HG03575 (cell line): ENCODE data around the gene TOM1.
"Not testable (repeated sequence)": the region's sequence is repeated elsewhere in the genome, so short reads cannot be mapped to it uniquely, and the experiment has no call there.

Experiments
- ATAC-seq: cut with Tn5 transposase; IDR thresholded peaks from one replicate; pipeline ENCODE4 v1.9.1; 2021; ENCODE audit not compliant: unreplicated experiment, insufficient number of reproducible peaks, low FRiP score; ENCODE audit errors: extremely low read depth

Gene TOM1

DNA sequence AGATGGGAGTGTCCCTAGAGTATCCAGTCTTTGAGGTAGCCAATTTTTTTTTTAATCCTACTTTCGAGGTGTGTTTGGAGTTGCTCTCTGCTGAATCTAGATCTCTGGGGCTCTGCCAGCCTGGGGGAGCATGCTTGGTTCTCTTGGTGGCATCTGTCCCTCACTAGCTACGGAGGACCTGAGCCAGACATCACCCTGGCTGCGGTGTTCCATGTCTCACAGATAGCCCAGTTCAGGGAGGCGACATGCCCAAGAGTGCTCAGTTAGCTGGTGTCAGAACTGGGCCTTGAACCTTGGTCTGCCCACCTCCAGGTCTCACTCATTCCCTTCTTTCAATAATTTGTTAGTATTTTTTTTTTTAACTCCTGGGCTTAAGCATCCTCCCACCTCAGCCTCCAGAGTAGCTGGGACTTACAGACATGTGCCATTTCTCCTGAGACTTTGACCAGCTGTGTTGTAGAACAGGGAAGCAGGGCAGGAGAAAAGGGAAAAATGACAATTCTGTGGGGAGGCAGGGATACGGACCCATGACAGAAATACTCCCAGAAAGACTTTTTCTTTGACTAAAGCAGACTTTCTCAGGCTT is 81.8 kb downstream of the TOM1 start:
- no peak for ATAC-seq

DNA sequence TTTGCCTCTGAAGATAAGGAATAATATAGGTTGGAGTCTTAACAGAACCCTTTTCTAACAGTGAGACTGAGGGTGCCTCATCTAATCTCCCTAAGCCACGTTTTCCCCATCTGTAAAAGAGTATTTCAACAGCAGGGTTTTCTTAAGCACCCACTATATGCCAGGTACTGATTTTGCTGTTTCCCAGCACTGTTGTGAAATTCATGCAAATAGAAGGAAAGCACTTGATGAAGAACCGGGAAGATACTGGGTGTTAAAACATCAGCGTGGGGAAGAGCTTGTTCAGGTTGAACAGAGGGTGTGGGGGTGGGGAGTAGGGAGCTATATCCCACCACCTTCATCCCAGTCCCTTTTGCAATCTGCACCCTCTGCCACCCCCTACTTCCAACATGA is 84.0 kb downstream of the TOM1 start:
- no peak for ATAC-seq

DNA sequence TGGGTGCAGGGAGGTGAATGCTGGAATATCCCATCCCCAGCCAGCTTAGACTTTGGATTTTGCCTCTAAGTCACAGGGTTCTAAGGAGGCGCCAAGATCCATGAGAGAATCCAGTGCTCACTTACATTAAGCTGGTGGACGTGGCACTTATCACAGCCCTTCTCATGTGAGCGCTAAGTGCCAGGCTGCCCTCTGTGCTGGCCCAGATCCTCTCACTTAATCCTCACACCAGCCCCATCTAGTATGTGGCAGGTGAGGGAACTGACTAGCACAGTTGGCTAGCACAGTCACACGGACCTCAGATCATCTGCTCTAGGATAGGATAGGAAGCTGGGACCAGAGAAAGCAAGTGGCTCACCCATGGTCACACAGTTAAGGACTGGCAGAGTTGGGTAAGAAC is 84.8 kb downstream of the TOM1 start:
- ATAC-seq: no peak

DNA sequence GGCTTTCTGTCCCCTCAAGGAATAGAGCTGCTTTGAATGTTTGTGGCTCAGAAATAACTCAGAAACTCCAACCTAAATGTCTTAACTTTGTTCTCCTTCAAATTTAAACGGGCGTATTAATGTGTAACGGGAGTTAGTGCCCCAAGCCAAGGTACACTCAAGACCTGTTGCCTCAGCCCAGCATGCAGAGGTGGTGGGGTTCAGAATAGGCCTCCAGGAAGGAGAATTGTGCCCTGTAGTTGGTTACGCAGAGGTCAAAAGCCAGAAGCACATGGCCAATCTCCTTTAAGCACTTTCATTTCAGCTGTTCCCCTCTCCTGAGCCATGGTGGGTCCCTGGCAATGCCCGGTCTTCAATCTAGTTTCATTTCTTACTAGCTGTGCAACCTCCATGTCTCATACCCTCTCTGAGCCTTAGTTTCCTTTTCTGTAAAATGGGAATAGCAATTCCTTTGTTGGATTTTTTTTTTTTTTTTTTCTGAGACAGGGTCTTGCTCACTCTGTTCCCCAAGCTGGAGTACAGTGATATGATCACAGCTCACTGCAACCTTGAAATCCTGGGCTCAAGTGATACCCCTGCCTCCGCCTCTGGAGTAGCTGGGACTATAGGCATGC is 85.4 kb downstream of the TOM1 start:
- ATAC-seq: no peak

DNA sequence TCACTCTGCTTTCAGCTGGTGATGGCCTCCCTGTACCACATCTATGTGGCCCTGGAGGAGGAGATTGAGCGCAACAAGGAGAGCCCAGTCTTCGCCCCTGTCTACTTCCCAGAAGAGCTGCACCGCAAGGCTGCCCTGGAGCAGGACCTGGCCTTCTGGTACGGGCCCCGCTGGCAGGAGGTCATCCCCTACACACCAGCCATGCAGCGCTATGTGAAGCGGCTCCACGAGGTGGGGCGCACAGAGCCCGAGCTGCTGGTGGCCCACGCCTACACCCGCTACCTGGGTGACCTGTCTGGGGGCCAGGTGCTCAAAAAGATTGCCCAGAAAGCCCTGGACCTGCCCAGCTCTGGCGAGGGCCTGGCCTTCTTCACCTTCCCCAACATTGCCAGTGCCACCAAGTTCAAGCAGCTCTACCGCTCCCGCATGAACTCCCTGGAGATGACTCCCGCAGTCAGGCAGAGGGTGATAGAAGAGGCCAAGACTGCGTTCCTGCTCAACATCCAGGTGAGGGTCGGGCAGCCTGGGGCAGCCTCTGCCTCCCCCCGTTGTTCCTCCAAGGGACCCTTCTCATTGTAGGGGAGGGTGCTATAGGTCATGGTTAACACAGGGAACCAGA is 87.1 kb downstream of the TOM1 start:
- ATAC-seq: no peak

DNA sequence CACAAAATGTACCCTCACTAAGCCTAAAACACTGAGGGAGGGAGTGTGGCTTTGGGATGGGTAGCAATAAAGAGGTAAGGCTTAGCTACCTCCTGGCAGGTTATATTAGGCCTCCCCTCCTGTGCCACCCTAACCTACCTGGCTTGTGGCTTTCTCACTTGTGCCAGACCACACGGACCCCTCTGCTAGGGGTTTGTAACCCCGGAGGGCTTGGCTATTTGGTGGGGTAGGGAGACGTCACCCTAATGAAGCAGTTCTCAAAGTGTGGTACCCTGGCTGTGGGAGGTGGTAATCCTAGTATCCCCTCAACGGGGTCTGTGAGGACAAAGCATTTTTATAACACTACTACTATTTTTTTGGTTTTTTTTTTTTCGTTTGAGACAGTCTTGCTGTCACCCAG is 91.2 kb downstream of the TOM1 start:
- ATAC-seq: no peak

DNA sequence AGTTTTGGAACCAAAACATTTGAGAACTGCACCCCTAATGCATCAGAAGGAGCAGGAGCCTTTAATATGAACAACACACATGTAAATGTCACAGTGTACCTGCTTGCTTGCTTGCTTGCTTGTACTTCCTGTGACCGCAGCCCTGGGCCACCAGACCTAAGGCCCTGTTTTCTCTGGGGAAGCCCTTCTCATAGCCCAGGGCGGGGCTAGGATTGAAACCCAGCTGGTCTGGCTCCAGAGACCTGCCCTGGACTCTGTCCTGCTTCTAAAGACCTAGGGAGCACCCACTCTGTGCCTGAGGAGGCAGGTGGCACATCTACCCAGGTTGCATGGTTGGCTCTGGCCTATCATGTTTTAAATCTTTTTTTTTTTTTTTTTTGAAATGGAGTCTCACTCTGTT is 92.7 kb downstream of the TOM1 start:
- no peak for ATAC-seq

DNA sequence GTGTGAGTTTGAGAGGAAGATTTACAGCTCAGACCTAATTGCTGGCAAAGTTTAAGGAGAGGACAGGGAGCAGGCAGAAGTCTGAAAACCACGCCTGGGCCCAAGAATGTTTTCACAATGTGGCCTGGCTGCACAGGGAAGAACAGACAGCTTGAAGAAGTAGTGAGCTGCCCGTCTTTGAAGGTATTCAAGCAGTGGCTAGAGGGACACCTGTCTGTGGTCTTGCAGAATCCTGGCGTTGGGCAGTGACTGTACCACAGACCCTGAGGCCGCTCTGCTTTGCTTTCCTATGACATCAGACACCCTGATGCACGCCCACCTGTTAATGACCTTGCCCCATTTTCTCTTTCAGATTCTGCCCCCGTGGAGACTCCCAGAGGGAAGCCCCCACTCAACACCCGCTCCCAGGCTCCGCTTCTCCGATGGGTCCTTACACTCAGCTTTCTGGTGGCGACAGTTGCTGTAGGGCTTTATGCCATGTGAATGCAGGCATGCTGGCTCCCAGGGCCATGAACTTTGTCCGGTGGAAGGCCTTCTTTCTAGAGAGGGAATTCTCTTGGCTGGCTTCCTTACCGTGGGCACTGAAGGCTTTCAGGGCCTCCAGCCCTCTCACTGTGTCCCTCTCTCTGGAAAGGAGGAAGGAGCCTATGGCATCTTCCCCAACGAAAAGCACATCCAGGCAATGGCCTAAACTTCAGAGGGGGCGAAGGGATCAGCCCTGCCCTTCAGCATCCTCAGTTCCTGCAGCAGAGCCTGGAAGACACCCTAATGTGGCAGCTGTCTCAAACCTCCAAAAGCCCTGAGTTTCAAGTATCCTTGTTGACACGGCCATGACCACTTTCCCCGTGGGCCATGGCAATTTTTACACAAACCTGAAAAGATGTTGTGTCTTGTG is 93.7 kb downstream of the TOM1 start:
- ATAC-seq: no peak

DNA sequence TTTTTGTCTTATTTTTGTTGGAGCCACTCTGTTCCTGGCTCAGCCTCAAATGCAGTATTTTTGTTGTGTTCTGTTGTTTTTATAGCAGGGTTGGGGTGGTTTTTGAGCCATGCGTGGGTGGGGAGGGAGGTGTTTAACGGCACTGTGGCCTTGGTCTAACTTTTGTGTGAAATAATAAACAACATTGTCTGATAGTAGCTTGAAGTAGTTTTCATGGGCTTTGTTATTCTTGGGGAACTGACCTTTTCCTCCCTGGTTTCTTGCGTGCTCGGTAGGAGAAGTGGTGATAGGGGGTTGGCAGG is 94.3 kb downstream of the TOM1 start:
- no peak for ATAC-seq

DNA sequence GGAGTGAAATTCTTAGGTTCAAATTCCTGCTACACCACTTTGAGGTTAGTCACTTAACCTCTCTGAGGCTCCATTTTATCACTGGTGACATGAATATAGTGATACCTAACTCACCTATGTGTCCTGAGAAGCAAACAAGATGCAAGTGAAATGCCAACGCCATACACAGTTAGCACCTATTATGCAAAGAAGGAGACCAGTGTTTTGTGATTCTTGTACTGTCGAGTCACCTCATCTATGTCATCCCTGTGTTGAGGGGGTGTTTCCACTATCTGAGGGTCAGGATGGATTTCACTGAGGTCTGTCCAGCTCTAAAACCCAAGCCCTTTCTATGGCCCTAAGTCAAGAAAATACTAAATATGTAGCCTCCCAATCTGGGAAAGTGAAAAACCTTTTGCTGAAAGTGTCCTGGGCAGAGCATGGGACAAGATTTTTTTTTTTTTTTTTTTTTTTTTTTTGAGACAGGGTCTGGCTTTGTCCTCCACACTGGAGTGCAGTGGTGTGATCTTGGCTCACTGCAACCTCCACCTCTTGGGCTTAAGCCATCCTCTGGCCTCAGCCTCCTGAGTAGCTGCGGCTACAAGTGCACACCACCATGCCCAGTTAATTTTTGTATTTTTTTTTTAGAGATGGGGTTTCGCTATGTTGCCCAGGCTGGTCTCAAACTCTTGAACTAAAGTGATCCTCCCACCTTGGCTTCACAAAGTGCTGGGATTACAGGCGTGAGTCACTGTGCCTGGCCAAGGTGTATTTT is 95.3 kb downstream of the TOM1 start:
- ATAC-seq: no peak

DNA sequence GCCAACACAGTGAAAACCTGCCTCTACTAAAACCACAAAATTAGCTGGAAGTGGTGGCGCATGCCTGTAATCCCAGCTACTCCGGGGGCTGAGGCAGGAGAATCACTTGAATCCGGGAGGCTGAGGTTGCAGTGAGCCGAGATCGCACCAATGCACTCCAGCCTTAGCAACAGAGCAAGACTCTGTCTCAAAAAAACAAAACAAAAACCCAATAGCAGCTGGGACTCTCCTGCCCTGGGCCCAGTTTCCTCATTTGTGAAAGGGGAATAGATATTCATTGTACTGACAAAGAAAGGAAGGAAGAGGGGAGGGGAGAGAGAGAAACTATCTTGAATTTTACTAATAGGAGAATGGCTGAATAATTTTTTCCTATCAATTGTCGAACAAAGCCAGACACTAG is 96.9 kb downstream of the TOM1 start:
- ATAC-seq: not testable (repeated sequence)

DNA sequence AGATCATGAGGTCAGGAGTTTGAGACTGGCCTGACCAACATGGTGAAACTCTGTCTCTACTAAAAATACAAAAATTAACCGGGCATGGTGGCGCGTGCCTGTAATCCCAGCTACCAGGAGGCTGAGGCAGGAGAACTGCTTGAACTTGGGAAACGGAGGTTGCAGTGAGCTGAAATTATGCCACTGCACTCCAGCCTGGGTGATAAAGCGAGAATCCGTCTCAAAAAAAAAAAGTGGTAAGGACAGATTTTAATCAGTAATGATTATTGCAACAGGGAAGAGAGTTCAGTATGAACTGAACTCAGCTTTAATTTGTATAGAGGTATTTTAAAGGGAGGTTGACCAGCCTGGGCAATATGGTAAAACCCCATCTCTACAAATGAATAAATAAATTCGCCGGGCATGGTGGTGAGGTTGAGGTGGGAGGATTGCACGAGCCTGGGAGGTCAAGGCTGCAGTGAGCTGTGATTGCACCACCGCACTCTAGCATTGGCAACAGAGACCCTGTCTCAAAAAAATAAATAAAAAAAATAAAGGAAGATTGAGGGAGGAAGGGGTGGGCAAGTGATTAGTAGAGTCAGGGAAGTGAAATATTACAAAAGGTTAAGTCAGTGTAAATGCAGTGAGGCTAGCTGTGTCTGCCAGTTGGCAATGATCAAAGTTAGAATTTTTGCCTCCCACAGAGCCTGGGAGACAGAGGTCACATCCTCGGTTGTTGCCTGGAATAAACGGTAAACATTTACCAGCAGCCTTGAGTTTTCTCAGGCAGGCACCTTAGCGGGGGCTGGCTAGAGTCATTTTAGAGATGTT is 97.6 kb downstream of the TOM1 start:
- no peak for ATAC-seq
